Osteoblast (primary cell): Measurements from ENCODE around the gene KLHL34. TPM values are rescaled to one million over a fixed set of nuclear protein-coding genes. Genes with fewer than 3 reads are reported as not detected.

Source experiments
- DNase-seq: peaks from one replicate; pipeline ENCODE4 v3.0.0; 2011; ENCODE audit warnings: low spot score, mixed read lengths; ENCODE audit not compliant: insufficient read length; ENCODE audit errors: missing footprints
- H2AFZ ChIP-seq: 2 replicates; pipeline ENCODE4 v1.6.0; 2011; ENCODE audit warnings: mild to moderate bottlenecking, low read length
- H3K27ac ChIP-seq: 2 replicates; pipeline ENCODE4 v1.5.1; 2011; ENCODE audit warnings: mild to moderate bottlenecking, low read depth, low read length, moderate library complexity
- H3K27me3 ChIP-seq: 2 replicates; pipeline ENCODE4 v1.6.0; 2012; ENCODE audit warnings: mild to moderate bottlenecking, control low read depth, inconsistent platforms, low read length, moderate library complexity; ENCODE audit not compliant: insufficient read depth
- H3K36me3 ChIP-seq: 2 replicates; pipeline ENCODE4 v1.5.1; 2011; ENCODE audit warnings: mild to moderate bottlenecking, low read length, control low read depth, moderate library complexity; ENCODE audit not compliant: insufficient read depth
- H3K4me1 ChIP-seq: 2 replicates; pipeline ENCODE4 v1.5.1; 2011; ENCODE audit warnings: mild to moderate bottlenecking, low read length, control low read depth, moderate library complexity; ENCODE audit not compliant: insufficient read depth
- H3K4me2 ChIP-seq: 2 replicates; pipeline ENCODE4 v1.6.0; 2011; ENCODE audit warnings: mild to moderate bottlenecking, low read length; ENCODE audit not compliant: insufficient read depth
- H3K4me3 ChIP-seq: fragments of 200-600 bp; sonication (generic); 3 replicates; pipeline ENCODE4 v1.5.1; 2012; ENCODE audit warnings: mild to moderate bottlenecking, low read length, inconsistent platforms; ENCODE audit not compliant: insufficient read depth
- H3K79me2 ChIP-seq: 2 replicates; pipeline ENCODE4 v1.6.0; 2012; ENCODE audit warnings: mild to moderate bottlenecking, low read length, control low read depth, inconsistent platforms; ENCODE audit not compliant: insufficient read depth
- H3K9me3 ChIP-seq: 2 replicates; pipeline ENCODE4 v1.5.1; 2011; ENCODE audit warnings: low read depth, low read length, control low read depth
- H4K20me1 ChIP-seq: 2 replicates; pipeline ENCODE4 v1.6.0; 2012; ENCODE audit warnings: mild to moderate bottlenecking, low read length, control low read depth; ENCODE audit not compliant: insufficient read depth
- total RNA-seq: library from RNA; depleted of rRNA; stranded (reverse); fragments of >200 nt; gene quantifications from 2 replicates; pipeline ENCODE4 v1.2.3, GENCODE V29; 2012
- TF ChIP-seq, protein P1 (sequence below): IDR thresholded peaks from 2 replicates; pipeline ENCODE4 v1.5.1; 2011; ENCODE audit warnings: mild to moderate bottlenecking, low read depth, low read length, moderate library complexity; ENCODE audit errors: extremely low read depth

Gene KLHL34
- total RNA-seq, 1 donor: under 0.01 TPM

DNA sequence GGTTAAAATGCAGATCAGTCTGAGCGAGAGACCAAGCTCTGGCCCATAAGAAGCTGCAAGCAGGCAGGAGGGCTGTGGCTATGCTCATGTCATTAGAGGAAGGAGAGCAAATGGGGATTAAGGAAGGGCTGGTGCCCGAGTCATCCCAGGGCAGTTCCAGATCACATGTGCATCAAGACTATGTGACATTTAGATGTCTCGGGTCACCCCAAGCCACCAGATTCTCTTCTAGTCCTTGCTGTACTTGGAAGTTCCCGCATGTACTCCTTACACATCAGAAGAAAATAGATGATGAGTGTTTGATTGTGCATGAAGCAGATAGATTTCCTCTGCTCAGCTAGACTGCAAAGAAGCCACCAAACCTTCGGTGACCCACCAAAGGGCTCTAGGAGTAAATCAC, 42.1 kb upstream of the KLHL34 start:
- Histone ChIP-seq H3K4me1 (peaks cover 8% of the 10 kb centered on the region), H3K36me3 (no peaks in the 10 kb centered on the region), H3K4me2 (no peak overlapping the region), H3K79me2 (no peaks in the 10 kb centered on the region), H3K9me3 (no peaks in the 10 kb centered on the region), H3K27ac (no peak overlapping the region), H3K4me3 (no peak overlapping the region), H4K20me1 (no peaks in the 10 kb centered on the region), H3K27me3 (no peaks in the 10 kb centered on the region), H2AFZ (no peak overlapping the region)
- TF ChIP-seq, protein P1, sequence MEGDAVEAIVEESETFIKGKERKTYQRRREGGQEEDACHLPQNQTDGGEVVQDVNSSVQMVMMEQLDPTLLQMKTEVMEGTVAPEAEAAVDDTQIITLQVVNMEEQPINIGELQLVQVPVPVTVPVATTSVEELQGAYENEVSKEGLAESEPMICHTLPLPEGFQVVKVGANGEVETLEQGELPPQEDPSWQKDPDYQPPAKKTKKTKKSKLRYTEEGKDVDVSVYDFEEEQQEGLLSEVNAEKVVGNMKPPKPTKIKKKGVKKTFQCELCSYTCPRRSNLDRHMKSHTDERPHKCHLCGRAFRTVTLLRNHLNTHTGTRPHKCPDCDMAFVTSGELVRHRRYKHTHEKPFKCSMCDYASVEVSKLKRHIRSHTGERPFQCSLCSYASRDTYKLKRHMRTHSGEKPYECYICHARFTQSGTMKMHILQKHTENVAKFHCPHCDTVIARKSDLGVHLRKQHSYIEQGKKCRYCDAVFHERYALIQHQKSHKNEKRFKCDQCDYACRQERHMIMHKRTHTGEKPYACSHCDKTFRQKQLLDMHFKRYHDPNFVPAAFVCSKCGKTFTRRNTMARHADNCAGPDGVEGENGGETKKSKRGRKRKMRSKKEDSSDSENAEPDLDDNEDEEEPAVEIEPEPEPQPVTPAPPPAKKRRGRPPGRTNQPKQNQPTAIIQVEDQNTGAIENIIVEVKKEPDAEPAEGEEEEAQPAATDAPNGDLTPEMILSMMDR: no peak
- no peak for DNase-seq

DNA sequence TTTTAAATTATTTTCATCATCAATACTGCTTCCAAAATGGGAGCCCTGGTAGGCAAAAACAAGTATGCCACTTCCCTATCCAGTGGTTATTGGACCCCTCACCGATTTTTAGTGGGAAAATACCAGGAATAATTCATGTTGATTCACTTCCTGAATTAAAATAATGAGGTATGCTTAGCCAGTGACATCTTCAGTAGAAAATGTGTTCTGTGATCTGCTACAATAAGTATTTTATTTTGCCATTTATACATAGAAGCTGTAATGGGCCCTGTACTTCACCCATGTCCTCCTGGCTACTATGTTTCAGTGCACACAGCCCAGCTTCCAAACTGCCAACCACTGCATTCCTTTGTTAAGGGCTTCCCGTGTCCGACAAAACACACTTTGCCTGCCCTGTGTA, 41.0 kb upstream of the KLHL34 start:
- H3K4me2 ChIP-seq: no peak overlapping the region
- H3K36me3 ChIP-seq: no peaks in the 10 kb centered on the region
- H4K20me1 ChIP-seq: no peaks in the 10 kb centered on the region
- H3K4me1 ChIP-seq: peaks cover 8% of the 10 kb centered on the region
- no peaks in the 10 kb centered on the region for H3K9me3 ChIP-seq
- DNase-seq: no peak
- TF ChIP-seq, protein P1: no peak
- H3K79me2 ChIP-seq: no peaks in the 10 kb centered on the region
- H3K27me3 ChIP-seq: no peaks in the 10 kb centered on the region
- no peak overlapping the region for H2AFZ ChIP-seq
- H3K4me3 ChIP-seq: no peak overlapping the region
- peak overlapping the region; percentile 19 for H3K27ac ChIP-seq

DNA sequence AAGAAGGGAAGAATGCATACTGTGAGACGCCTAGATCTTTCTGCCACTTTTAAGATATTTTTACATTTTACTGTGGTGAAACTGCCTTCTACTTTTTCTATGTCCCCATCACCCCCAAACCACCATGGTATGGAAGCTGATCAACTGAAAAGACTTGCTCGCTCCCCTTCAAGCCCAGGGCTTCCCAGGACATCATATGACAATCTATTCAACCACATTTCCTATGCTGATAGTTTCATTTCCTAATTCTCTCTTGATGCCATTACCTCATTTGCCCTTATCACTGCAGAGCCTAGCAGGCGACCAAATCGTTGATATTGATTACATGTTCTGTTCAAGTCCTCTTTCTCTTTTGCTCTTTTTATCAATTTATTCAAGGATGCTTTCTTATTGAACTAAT, 40.1 kb upstream of the KLHL34 start:
- Histone ChIP-seq H3K79me2 (no peaks in the 10 kb centered on the region), H4K20me1 (no peaks in the 10 kb centered on the region), H3K36me3 (no peaks in the 10 kb centered on the region), H3K4me1 (peaks cover 8% of the 10 kb centered on the region), H3K27ac (no peak overlapping the region), H3K27me3 (no peaks in the 10 kb centered on the region), H3K4me2 (no peak overlapping the region), H3K9me3 (no peaks in the 10 kb centered on the region), H2AFZ (no peak overlapping the region), H3K4me3 (no peak overlapping the region)
- no peak for DNase-seq
- TF ChIP-seq, protein P1: no peak

DNA sequence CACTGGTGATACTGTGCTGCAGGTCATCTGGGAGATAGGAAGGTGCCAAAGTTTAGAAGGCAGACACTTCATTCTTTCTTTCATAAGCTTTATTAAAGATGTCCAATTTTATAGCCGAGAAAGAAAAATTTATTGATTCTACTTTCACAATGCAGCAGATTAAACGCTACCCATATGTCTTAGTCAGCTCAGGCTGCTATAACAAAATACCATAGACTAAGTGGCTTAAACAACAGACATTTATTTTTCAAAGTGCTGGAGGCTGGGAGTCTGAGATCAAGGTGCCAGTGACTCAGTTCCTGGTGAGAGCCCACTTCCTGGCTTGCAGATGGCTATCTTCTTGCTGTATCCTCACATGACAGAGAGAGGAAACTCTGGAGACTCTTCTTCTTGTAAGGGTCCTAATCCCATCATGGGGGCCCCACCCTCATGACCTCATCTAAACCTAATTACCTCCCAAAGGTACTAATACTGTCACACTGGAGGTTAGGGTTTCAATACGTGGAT, 33.4 kb upstream of the KLHL34 start:
- Histone ChIP-seq H3K4me2 (no peak overlapping the region), H2AFZ (no peak overlapping the region), H3K9me3 (no peaks in the 10 kb centered on the region), H3K27me3 (no peaks in the 10 kb centered on the region), H3K27ac (no peak overlapping the region), H3K36me3 (no peaks in the 10 kb centered on the region), H3K4me3 (no peak overlapping the region), H4K20me1 (no peaks in the 10 kb centered on the region), H3K4me1 (no peaks in the 10 kb centered on the region), H3K79me2 (no peaks in the 10 kb centered on the region)
- TF ChIP-seq, protein P1: no peak
- DNase-seq: no peak
